Ovary (tissue), 3 donors: Measurements from ENCODE around the gene ADAT2.

ENCODE experiments used
- CTCF ChIP-seq, 3 donors: fragments of 450-650 bp in 2 of 3; fragments of 200-600 bp in 1 of 3; IDR thresholded peaks; one replicate each; pipeline versions ENCODE4 v1.5.1 to v1.8.0; 2016 to 2022; ENCODE audit warnings: antibody characterized with exemption in 3 of 3, mild to moderate bottlenecking in 1 of 3
- EP300 ChIP-seq: sonication (generic); formaldehyde crosslinking; IDR thresholded peaks from one replicate; pipeline ENCODE4 v1.6.1; 2017; ENCODE audit warnings: antibody characterized with exemption
- POLR2A ChIP-seq: fragments of 450-650 bp; IDR thresholded peaks from one replicate; pipeline ENCODE4 v1.6.1; 2017; ENCODE audit warnings: antibody characterized with exemption, mild to moderate bottlenecking, moderate library complexity
- donor health status: DM: no; HTN: no; CAD: no.

DNA sequence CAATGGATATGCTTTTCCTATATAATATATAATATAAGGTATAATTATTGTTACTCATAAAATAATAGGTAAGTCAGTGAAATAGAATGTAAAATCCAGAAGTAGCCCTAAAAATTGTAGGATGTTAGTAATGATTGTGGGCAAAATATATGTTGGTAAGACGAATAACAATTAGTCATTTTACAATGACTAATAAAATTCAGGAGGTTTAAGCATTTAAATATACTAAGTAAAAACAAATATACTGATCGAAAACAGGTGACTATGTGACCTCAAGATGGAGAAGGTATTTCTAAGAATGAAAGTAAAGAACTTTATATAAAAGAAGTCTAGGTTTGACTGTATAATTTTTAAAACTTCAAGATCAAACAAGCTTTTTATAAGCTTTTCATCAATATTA, 32.1 kb upstream of the ADAT2 start:
- TF ChIP-seq CTCF (IDR thresholded peaks at IDR 0.05): no peak
- TF ChIP-seq POLR2A: no peak
- TF ChIP-seq EP300: no peak
